Measurements from ENCODE around the gene A1CF. TPM values are rescaled to one million over a fixed set of nuclear protein-coding genes. Genes with fewer than 3 reads are reported as not detected.

Gene A1CF
- total RNA-seq, 1 experiment from 2014 or later = 0.03 TPM

GRCh38 chr10:50796693-50797092, 88.7 kb downstream of the A1CF start:
- ChIA-PET CTCF (no interaction called here), POLR2A (no interaction called here)
- TF ChIP-seq, protein P1, sequence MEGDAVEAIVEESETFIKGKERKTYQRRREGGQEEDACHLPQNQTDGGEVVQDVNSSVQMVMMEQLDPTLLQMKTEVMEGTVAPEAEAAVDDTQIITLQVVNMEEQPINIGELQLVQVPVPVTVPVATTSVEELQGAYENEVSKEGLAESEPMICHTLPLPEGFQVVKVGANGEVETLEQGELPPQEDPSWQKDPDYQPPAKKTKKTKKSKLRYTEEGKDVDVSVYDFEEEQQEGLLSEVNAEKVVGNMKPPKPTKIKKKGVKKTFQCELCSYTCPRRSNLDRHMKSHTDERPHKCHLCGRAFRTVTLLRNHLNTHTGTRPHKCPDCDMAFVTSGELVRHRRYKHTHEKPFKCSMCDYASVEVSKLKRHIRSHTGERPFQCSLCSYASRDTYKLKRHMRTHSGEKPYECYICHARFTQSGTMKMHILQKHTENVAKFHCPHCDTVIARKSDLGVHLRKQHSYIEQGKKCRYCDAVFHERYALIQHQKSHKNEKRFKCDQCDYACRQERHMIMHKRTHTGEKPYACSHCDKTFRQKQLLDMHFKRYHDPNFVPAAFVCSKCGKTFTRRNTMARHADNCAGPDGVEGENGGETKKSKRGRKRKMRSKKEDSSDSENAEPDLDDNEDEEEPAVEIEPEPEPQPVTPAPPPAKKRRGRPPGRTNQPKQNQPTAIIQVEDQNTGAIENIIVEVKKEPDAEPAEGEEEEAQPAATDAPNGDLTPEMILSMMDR (IDR thresholded peaks at IDR 0.05) = no peak
- TF ChIP-seq TCF7L2 (IDR thresholded peaks at IDR 0.05; ENCODE audit: low read depth, low read length) (no peak), POLR2AphosphoS5 (IDR thresholded peaks at IDR 0.05; ENCODE audit: low read depth, low read length) (no peak)
- TF ChIP-seq, protein P2, sequence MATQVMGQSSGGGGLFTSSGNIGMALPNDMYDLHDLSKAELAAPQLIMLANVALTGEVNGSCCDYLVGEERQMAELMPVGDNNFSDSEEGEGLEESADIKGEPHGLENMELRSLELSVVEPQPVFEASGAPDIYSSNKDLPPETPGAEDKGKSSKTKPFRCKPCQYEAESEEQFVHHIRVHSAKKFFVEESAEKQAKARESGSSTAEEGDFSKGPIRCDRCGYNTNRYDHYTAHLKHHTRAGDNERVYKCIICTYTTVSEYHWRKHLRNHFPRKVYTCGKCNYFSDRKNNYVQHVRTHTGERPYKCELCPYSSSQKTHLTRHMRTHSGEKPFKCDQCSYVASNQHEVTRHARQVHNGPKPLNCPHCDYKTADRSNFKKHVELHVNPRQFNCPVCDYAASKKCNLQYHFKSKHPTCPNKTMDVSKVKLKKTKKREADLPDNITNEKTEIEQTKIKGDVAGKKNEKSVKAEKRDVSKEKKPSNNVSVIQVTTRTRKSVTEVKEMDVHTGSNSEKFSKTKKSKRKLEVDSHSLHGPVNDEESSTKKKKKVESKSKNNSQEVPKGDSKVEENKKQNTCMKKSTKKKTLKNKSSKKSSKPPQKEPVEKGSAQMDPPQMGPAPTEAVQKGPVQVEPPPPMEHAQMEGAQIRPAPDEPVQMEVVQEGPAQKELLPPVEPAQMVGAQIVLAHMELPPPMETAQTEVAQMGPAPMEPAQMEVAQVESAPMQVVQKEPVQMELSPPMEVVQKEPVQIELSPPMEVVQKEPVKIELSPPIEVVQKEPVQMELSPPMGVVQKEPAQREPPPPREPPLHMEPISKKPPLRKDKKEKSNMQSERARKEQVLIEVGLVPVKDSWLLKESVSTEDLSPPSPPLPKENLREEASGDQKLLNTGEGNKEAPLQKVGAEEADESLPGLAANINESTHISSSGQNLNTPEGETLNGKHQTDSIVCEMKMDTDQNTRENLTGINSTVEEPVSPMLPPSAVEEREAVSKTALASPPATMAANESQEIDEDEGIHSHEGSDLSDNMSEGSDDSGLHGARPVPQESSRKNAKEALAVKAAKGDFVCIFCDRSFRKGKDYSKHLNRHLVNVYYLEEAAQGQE (IDR thresholded peaks at IDR 0.05; ENCODE audit: insufficient read depth in 1 of 2, low read depth in 2 of 2, low read length in 1 of 2) = no peak
- Histone ChIP-seq H3K4me1 (ENCODE audit: control insufficient read depth, insufficient read depth, low read length) (no peaks in the 10 kb centered on the region), H3K27me3 (ENCODE audit: control insufficient read depth, insufficient read depth, low read length) (no peaks in the 10 kb centered on the region), H3K36me3 (ENCODE audit: control insufficient read depth, insufficient read depth, low read length) (no peaks in the 10 kb centered on the region), H3K4me3 (ENCODE audit: low read depth in 2 of 2, low read length in 2 of 2) (no peak overlapping the region), H3K9me3 (ENCODE audit: control insufficient read depth, insufficient read depth, low read depth, low read length) (no peaks in the 10 kb centered on the region), H3K27ac (ENCODE audit: low read length) (no peak overlapping the region)
- in situ Hi-C loops (cut with HindIII; ENCODE audit: low pct_unique_long_range_greater_than_20kb, low sequenced_read_pairs) = no loop called here
- DNase-seq (ENCODE audit: low read depth, low spot score) (no peak), ATAC-seq (no peak)
- intact Hi-C loops (cut with micrococcal nuclease; ENCODE audit: unreplicated experiment) = no loop called here
- BruUV-seq (replicated peaks) = no TSS peak

GRCh38 chr10:50794490-50794889, 90.9 kb downstream of the A1CF start:
- ChIA-PET CTCF (no interaction called here), POLR2A (no interaction called here)
- in situ Hi-C loops (cut with HindIII; ENCODE audit: low pct_unique_long_range_greater_than_20kb, low sequenced_read_pairs) (no loop called here), intact Hi-C loops (cut with micrococcal nuclease; ENCODE audit: unreplicated experiment) (no loop called here)
- Histone ChIP-seq H3K27me3 (ENCODE audit: control insufficient read depth, insufficient read depth, low read length) (no peaks in the 10 kb centered on the region), H3K9me3 (ENCODE audit: control insufficient read depth, insufficient read depth, low read depth, low read length) (no peaks in the 10 kb centered on the region), H3K36me3 (ENCODE audit: control insufficient read depth, insufficient read depth, low read length) (no peaks in the 10 kb centered on the region), H3K4me1 (ENCODE audit: control insufficient read depth, insufficient read depth, low read length) (no peaks in the 10 kb centered on the region), H3K27ac (ENCODE audit: low read length) (no peak overlapping the region), H3K4me3 (ENCODE audit: low read depth in 2 of 2, low read length in 2 of 2) (no peak overlapping the region)
- ATAC-seq = no peak
- DNase-seq (ENCODE audit: low read depth, low spot score) = no peak
- BruUV-seq (replicated peaks) = no TSS peak
- no peak for TF ChIP-seq TCF7L2 (IDR thresholded peaks at IDR 0.05; ENCODE audit: low read depth, low read length)
- TF ChIP-seq, protein P2 (IDR thresholded peaks at IDR 0.05; ENCODE audit: insufficient read depth in 1 of 2, low read depth in 2 of 2, low read length in 1 of 2) = no peak
- TF ChIP-seq POLR2AphosphoS5 (IDR thresholded peaks at IDR 0.05; ENCODE audit: low read depth, low read length) = no peak
- TF ChIP-seq, protein P1 (IDR thresholded peaks at IDR 0.05) = no peak
- TF ChIP-seq SIN3A (IDR thresholded peaks at IDR 0.05; ENCODE audit: borderline replicate concordance, insufficient read depth, low read depth, low read length) = no peak

Data from Panc1 (cell line).